SK-N-SH (cell line): ENCODE measurements around the gene ADD2.

ENCODE experiments used
- CTCF ChIP-seq: fragments of 200-600 bp; sonication (generic); IDR thresholded peaks from 2 replicates; pipeline ENCODE4 v1.6.1; 2017; ENCODE audit warnings: antibody characterized with exemption, mild to moderate bottlenecking, moderate library complexity
- EP300 ChIP-seq, 2 experiments: IDR thresholded peaks; 2 replicates each; pipeline versions ENCODE4 v1.4.0 to v1.6.1; 2012; ENCODE audit warnings: borderline replicate concordance in 1 of 2, low read depth in 1 of 2, low read length in 1 of 2
- EZH2phosphoT487 ChIP-seq: fragments of 200-600 bp; sonication (generic); IDR thresholded peaks from 2 replicates; pipeline ENCODE4 v1.6.1; 2017; ENCODE audit warnings: low read depth, mixed run types, mild to moderate bottlenecking, antibody characterized with exemption, moderate library complexity, borderline replicate concordance
- MAX ChIP-seq: IDR thresholded peaks from 2 replicates; pipeline ENCODE4 v1.4.0; 2012; ENCODE audit warnings: low read depth
- MXI1 ChIP-seq: IDR thresholded peaks from 2 replicates; pipeline ENCODE4 v1.6.1; 2012; ENCODE audit warnings: mild to moderate bottlenecking, low read depth, low read length, improper control_type of control experiment
- RFX5 ChIP-seq: IDR thresholded peaks from 2 replicates; pipeline ENCODE4 v1.6.1; 2012; ENCODE audit warnings: mild to moderate bottlenecking, improper control_type of control experiment, low read length

- TF ChIP-seq CTCF (no peak), EZH2phosphoT487 (no peak), RFX5 (no peak), MAX (no peak), MXI1 (no peak), EP300 (IDR thresholded peaks at IDR 0.05; ENCODE audit: borderline replicate concordance in 1 of 2, low read depth in 1 of 2, low read length in 1 of 2) (no peak)
Measured at GRCh38 chr2:70691497-70692140, 76.4 kb downstream of the ADD2 start.
